Non-pigmented ciliary epithelial cell (primary cell): ENCODE results near the gene IAH1.
"Not testable (repeated sequence)": the region's sequence is repeated elsewhere in the genome, so short reads cannot be mapped to it uniquely, and the experiment has no call there.

Source experiments
- DNase-seq: peaks from one replicate; pipeline ENCODE4 v3.0.0-alpha.2; 2010; ENCODE audit warnings: low read depth

IAH1 gene

GRCh38 chr2:9473308-9473984, 905 bp upstream of the IAH1 start:
- no peak for DNase-seq

DNA sequence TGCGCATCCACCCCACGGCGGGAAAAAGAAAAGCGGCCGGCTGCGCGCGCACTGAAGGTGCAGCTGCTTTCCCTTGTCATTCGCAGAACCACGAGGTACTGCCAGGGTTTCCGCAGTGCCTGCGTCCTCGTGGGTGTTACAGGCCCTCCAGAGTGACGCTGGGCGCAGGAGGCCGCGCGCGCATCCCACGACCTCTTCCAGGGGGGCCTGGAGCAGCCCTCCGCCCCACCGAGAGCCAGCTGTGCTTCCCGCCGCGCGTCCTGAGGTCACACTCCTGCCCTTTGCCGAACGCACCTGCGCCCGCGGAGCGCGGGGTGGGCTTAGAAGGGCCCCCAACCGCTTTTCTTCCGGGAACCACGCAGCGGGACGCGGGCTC, 378 bp upstream of the IAH1 start:
- DNase-seq, result no peak

GRCh38 chr2:9477914-9478313, 3.6 kb downstream of the IAH1 start:
- no peak for DNase-seq

GRCh38 chr2:9478526-9478925, 4.2 kb downstream of the IAH1 start:
- DNase-seq, result no peak

DNA sequence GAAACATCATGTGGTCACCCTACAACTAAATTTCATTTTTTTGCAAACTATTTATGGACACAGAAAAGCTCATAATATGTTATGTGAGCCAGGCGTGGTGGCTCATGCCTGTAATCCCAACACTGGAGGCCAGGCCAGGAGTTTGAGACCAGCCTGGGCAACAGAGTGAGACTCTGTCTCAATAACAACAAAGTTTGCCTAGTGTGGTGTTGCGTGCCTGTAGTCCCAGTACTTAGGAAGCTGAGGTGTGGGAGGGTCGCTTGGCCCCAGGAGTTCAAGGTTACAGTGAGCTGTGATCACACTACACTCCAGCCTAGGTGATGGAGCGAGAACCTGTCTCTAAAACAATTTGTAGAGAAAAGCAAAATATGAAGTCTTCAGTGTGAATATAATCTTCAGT, 5.8 kb downstream of the IAH1 start:
- DNase-seq, result no peak

GRCh38 chr2:9483107-9483506, 8.8 kb downstream of the IAH1 start:
- no peak for DNase-seq

- DNase-seq, result no peak
These were observed 10.2 kb downstream of the IAH1 start for GRCh38 chr2:9484533-9484932.

GRCh38 chr2:9488583-9489547, 14.5 kb downstream of the IAH1 start:
- peak; percentile 55 for DNase-seq

GRCh38 chr2:9490789-9491188, 16.4 kb downstream of the IAH1 start:
- no peak for DNase-seq

GRCh38 chr2:9492927-9493326, 18.6 kb downstream of the IAH1 start:
- no peak for DNase-seq

DNA sequence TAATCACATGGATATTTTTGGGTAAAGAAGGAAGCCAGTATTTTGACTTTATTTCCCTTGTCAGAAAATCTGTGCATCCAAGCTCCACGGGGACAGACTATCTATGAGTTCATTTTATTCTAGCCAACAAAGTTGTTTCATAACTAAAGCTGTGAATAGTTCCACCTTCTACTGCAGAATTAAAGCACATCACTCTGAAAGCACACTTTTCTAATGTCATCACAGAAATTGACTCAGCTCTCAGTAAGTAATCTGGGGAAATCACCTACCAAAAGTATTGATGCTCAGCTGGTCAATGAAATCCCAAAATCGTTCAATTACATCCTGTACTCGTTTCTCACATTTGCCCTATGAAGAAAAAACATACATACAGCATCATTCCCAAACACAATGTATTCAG, 19.1 kb downstream of the IAH1 start:
- DNase-seq, result no peak

- no peak for DNase-seq
These were observed 19.7 kb downstream of the IAH1 start for GRCh38 chr2:9494081-9494480.

DNA sequence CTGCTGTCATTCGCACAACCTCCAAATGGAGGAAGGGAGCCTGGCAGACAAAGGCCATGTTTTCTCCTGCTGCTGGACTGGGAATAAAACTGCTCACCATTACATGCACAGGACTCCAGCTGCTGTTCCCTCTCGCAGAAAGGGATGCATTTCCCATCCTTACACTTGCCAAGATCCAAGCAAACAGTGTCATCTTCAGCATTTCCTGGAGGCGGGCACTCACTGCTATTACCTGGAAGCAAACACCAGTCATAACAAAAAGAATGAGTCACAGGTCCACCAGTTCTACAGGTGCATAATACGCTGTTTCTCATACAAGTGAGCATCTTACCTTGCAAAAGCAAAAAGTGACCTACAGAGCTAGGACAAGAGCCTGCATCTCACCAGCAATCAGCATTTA, 22.7 kb downstream of the IAH1 start:
- DNase-seq, result no peak

DNA sequence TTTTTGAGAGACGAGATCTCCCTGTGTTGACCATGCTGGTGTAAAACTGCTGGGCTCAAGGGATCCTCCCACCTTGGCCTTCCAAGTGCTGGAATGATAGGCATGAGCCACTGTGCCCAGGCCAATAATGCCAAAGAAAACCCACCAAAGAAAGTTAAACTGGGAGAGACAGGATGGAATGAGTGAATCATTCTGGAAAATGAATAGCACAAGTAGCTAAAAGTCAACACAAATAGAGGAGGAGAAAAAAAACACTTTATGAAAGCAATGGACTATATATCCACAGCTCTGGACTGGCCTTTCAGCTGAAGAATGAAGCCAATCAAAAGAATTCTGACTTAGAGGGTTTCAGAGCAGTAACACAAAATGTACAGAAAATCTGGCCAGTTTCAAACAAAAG, 23.9 kb downstream of the IAH1 start:
- no peak for DNase-seq

DNA sequence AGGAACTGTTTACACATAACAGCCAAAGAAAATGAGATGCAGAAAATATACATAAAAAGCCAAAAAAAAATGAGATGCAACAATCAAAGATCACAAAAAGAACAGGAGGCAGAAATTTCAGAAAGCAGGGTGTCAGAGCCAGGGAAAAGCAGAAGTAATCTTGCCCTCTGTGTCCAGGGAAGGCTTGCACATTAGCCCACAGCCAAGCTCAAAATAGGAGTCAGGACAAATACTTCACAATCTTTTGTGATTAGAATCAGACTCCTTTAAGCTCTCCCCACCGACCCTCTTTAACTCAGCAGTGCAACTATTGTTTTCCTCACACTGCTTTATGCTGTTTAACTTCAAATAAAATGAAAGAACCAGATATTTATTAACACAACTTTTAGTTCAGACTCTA, 34.6 kb downstream of the IAH1 start:
- no peak for DNase-seq

GRCh38 chr2:9513946-9514345, 39.6 kb downstream of the IAH1 start:
- DNase-seq, result not testable (repeated sequence)

- no peak for DNase-seq
These were observed 42.9 kb downstream of the IAH1 start for GRCh38 chr2:9517118-9517782.

DNA sequence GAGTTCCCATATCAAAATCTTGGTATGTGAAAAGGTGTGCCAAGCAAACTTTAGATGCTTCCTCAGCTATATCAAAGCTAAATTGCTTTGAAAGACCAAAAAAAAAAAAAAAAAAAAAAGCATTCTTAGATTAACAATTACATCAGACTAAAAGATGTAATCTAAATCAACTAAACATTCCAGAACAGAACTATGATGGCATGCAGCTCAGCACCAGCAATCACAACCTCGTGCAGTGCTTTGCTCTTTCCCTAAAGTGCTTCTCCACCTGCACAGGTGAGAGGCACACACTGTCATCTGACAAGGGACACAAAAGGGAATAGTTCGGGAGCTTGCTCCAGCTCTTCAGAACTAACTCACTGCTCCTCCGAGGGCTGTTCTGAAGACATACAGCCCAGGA, 43.8 kb downstream of the IAH1 start:
- DNase-seq, result no peak

DNA sequence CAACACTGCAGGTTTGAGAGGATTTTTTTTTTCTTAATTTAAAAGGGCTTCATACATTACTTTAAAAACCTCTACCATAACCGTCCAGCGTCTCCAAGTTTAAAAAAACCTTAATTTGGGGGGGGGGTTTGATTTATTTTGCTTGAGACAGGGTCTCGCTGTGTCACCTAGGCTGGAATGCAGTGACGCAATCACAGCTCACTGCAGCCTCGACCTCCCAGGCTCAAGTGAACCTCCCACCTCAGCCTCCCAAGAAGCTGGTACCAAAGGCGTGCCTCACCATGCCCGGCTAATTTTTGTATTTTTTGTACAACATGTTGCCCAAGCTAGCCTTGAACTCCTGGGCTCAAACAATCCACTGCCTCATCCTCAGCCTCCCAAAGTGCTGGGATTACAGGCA, 44.4 kb downstream of the IAH1 start:
- DNase-seq, result no peak

GRCh38 chr2:9519250-9519649, 44.9 kb downstream of the IAH1 start:
- DNase-seq, result no peak

DNA sequence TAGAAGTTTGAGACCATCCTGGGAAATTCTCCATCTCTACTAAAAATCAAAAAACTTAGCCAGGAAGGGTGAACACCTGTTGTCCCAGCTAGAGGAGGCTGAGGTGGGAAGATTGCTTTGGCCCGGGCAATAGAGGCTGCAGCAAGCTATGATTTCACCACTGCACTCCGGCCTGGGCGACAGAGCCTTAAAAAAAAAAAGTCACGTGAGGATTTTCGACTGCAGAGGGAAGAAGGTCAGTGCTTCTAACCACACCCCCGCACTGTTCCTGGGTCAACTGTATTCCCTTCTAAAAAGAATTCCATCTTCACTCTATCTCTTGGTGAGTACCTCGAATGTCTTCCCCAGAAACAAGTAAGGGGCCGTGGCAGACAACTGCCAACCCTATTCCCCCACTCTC, 49.9 kb downstream of the IAH1 start:
- no peak for DNase-seq

- no peak for DNase-seq
These were observed 50.9 kb downstream of the IAH1 start for GRCh38 chr2:9525266-9525665.
